GM19468 (cell line): ENCODE measurements around the gene BRINP3.

Source experiments
- ATAC-seq: cut with Tn5 transposase; IDR thresholded peaks from one replicate; pipeline ENCODE4 v1.9.1; 2021; ENCODE audit warnings: mild to moderate bottlenecking, moderate library complexity, moderate number of reproducible peaks; ENCODE audit not compliant: unreplicated experiment; ENCODE audit errors: extremely low read depth

The BRINP3 gene

GRCh38 chr1:190207733-190208132 is 269.9 kb downstream of the BRINP3 start:
- no peak for ATAC-seq

- ATAC-seq, result no peak
These were observed 272.0 kb downstream of the BRINP3 start for GRCh38 chr1:190205713-190206112.

GRCh38 chr1:190196020-190196419 is 281.6 kb downstream of the BRINP3 start:
- no peak for ATAC-seq

GRCh38 chr1:190193508-190194115 is 284.1 kb downstream of the BRINP3 start:
- ATAC-seq, result no peak

GRCh38 chr1:190192627-190193026 is 285.0 kb downstream of the BRINP3 start:
- ATAC-seq, result no peak

- no peak for ATAC-seq
These were observed 294.1 kb downstream of the BRINP3 start for GRCh38 chr1:190183588-190183987.

GRCh38 chr1:190179817-190180216 is 297.8 kb downstream of the BRINP3 start:
- no peak for ATAC-seq

- ATAC-seq, result no peak
These were observed 298.8 kb downstream of the BRINP3 start for GRCh38 chr1:190178827-190179226.

- ATAC-seq, result no peak
These were observed 300.1 kb downstream of the BRINP3 start for GRCh38 chr1:190177555-190177954.

- ATAC-seq, result no peak
These were observed 300.9 kb downstream of the BRINP3 start for GRCh38 chr1:190176776-190177175.

GRCh38 chr1:190175320-190175719 is 302.3 kb downstream of the BRINP3 start:
- no peak for ATAC-seq

GRCh38 chr1:190172651-190173430 is 304.8 kb downstream of the BRINP3 start:
- no peak for ATAC-seq

- no peak for ATAC-seq
These were observed 307.3 kb downstream of the BRINP3 start for GRCh38 chr1:190170321-190170720.

GRCh38 chr1:190169311-190170067 is 308.2 kb downstream of the BRINP3 start:
- ATAC-seq, result no peak

- ATAC-seq, result no peak
These were observed 308.8 kb downstream of the BRINP3 start for GRCh38 chr1:190168893-190169280.

GRCh38 chr1:190168116-190168892 is 309.4 kb downstream of the BRINP3 start:
- no peak for ATAC-seq

- no peak for ATAC-seq
These were observed 318.5 kb downstream of the BRINP3 start for GRCh38 chr1:190159146-190159545.

GRCh38 chr1:190154744-190155143 is 322.9 kb downstream of the BRINP3 start:
- no peak for ATAC-seq

GRCh38 chr1:190147616-190148015 is 330.0 kb downstream of the BRINP3 start:
- ATAC-seq, result no peak

- ATAC-seq, result no peak
These were observed 333.0 kb downstream of the BRINP3 start for GRCh38 chr1:190144650-190145049.
